Stimulated activated CD4-positive, alpha-beta T cell treated with anti-CD3 and anti-CD28 coated beads, Interleukin-1b, Interleukin-23, amount 100 ng/mL, for 4 hours (primary cell): ENCODE data around the gene LRRK1.

Source experiments
- DNase-seq, 2 donors: peaks; one replicate each; pipeline ENCODE4 v3.0.0-alpha.2; 2020; ENCODE audit warnings: low read depth in 2 of 2

Gene LRRK1

GRCh38 chr15:100909989-100910955 is 8.9 kb upstream of the LRRK1 start:
- no peak for DNase-seq

GRCh38 chr15:100911086-100911485 is 8.1 kb upstream of the LRRK1 start:
- DNase-seq: no peak

- no peak for DNase-seq
These were observed 5.2 kb upstream of the LRRK1 start for GRCh38 chr15:100913961-100914360.

- no peak for DNase-seq
These were observed 4.3 kb upstream of the LRRK1 start for GRCh38 chr15:100914876-100915275.

- DNase-seq: peak; percentile 43 to 68
These were observed 995 bp upstream of the LRRK1 start for GRCh38 chr15:100918034-100918689.

- peak in 1 of 2 donors; percentile 19 for DNase-seq
These were observed 586 bp downstream of the LRRK1 start for GRCh38 chr15:100919481-100920405.

- DNase-seq: no peak
These were observed 1.5 kb downstream of the LRRK1 start for GRCh38 chr15:100920516-100921135.

- DNase-seq: no peak
These were observed 3.3 kb downstream of the LRRK1 start for GRCh38 chr15:100922192-100923040.

GRCh38 chr15:100923076-100923475 is 3.9 kb downstream of the LRRK1 start:
- no peak for DNase-seq

GRCh38 chr15:100923902-100924301 is 4.7 kb downstream of the LRRK1 start:
- no peak for DNase-seq

- DNase-seq: no peak
These were observed 5.3 kb downstream of the LRRK1 start for GRCh38 chr15:100924436-100924835.

GRCh38 chr15:100925480-100925879 is 6.3 kb downstream of the LRRK1 start:
- no peak for DNase-seq

GRCh38 chr15:100926258-100926657 is 7.1 kb downstream of the LRRK1 start:
- no peak for DNase-seq

GRCh38 chr15:100926971-100927756 is 8.0 kb downstream of the LRRK1 start:
- DNase-seq: no peak

- no peak for DNase-seq
These were observed 9.6 kb downstream of the LRRK1 start for GRCh38 chr15:100928632-100929280.

- no peak for DNase-seq
These were observed 10.5 kb downstream of the LRRK1 start for GRCh38 chr15:100929641-100930042.

- no peak for DNase-seq
These were observed 11.2 kb downstream of the LRRK1 start for GRCh38 chr15:100930306-100930848.

GRCh38 chr15:100931143-100931890 is 12.2 kb downstream of the LRRK1 start:
- no peak for DNase-seq
